Measurements from ENCODE around the gene FITM1.

DNA sequence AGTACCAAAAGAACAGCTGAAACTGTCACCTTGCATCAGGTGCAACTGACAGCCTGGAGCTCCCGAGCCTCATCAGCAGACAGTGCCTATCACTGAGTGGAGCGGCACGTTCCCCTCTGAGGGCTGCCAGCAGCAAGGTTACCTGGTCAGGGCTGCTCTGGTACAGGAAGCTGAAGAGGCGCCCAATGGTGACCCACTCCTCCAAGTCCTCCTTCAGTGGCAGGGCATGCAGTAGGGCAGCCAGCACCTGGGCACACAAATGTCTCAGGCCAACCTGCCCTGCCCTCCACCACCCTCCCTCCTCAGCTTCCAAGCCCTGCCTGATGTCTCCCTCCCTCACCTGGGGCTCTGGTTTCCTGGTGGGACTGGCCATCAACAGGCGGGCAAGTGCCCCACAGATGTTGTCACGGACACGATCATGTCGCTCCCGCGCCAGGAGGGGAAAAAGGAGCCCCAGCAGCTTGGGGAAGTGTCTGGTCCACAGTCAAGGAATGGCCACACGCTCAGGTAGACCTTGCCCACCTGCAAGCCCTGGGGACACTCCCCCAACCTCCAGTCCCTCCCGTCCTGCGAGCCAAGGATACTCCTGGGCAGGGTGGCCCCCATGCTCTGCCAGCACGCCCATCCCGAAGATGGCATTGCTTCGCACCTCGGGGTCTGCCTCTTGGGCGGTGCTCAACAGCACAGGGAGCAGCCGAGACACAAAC is 51.1 kb downstream of the FITM1 start:
- TF ChIP-seq, protein P1, sequence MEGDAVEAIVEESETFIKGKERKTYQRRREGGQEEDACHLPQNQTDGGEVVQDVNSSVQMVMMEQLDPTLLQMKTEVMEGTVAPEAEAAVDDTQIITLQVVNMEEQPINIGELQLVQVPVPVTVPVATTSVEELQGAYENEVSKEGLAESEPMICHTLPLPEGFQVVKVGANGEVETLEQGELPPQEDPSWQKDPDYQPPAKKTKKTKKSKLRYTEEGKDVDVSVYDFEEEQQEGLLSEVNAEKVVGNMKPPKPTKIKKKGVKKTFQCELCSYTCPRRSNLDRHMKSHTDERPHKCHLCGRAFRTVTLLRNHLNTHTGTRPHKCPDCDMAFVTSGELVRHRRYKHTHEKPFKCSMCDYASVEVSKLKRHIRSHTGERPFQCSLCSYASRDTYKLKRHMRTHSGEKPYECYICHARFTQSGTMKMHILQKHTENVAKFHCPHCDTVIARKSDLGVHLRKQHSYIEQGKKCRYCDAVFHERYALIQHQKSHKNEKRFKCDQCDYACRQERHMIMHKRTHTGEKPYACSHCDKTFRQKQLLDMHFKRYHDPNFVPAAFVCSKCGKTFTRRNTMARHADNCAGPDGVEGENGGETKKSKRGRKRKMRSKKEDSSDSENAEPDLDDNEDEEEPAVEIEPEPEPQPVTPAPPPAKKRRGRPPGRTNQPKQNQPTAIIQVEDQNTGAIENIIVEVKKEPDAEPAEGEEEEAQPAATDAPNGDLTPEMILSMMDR (IDR thresholded peaks at IDR 0.05): no peak
- TF ChIP-seq POLR2A (IDR thresholded peaks at IDR 0.05): no peak

Measured in heart left ventricle (tissue), 13 donors.